HepG2 (cell line): ENCODE results near the gene TTLL7. TPM values are rescaled to one million over a fixed set of nuclear protein-coding genes. Genes with fewer than 3 reads are reported as not detected.

Experiments
- ATAC-seq: fragments of 200-7000 bp; cut with Tn5 transposase; 3 replicates; pipeline ENCODE4 v1.9.1; 2020; ENCODE audit warnings: mild to moderate bottlenecking, moderate library complexity
- BruUV-seq: library from RNA; stranded (reverse); fragments of 400-500 nt; replicated peaks from 2 replicates; lab custom pipeline; 2021; lab: Mats Ljungman, UMichigan
- CTCF ChIA-PET: fragments of 300-600 bp; formaldehyde crosslinking; extraction: SDS; loops from one replicate; lab custom pipeline; 2021; ENCODE audit warnings: low total read pairs, inconsistent platforms, low intra/inter-chr PET ratio; lab: Yijun Ruan, JAX
- POLR2A ChIA-PET: fragments of 350-600 bp; sonication (Branson Sonifier 250); formaldehyde crosslinking; loops from one replicate; lab custom pipeline; 2020; ENCODE audit warnings: antibody characterized with exemption, inconsistent platforms; lab: Yijun Ruan, JAX
- DNase-seq: peaks from one replicate; pipeline ENCODE4 v3.0.0-alpha.2; 2015; ENCODE audit warnings: low spot score
- FAIRE-seq: peaks from 3 replicates; lab custom pipeline; 2011; peaks lifted over from hg19 to GRCh38; lab: Jason Lieb, UNC
- H2AFZ ChIP-seq: one replicate; pipeline ENCODE4 v1.6.1; 2011; ENCODE audit warnings: low read length, inconsistent platforms
- H3K27ac ChIP-seq: fragments of 300-600 bp; 3 replicates; pipeline ENCODE4 v1.8.0; 2011; ENCODE audit warnings: mixed run types, mild to moderate bottlenecking, mixed read lengths, low read length, inconsistent platforms; ENCODE audit not compliant: insufficient read depth; ENCODE audit errors: extremely low read length
- H3K27me3 ChIP-seq, 2 experiments: fragments of 200-600 bp in 1 of 2; 2 replicates in 1 of 2; 3 replicates in 1 of 2; pipeline versions ENCODE4 v1.6.0 to v1.8.0; 2011; ENCODE audit warnings: low read length in 2 of 2, mild to moderate bottlenecking in 2 of 2, moderate library complexity in 2 of 2, inconsistent platforms in 1 of 2; ENCODE audit not compliant: insufficient read depth in 2 of 2, control insufficient read depth in 1 of 2
- H3K36me3 ChIP-seq, 2 experiments: fragments of 200-600 bp in 1 of 2; replicated peaks in 1 of 2; 2 replicates in 1 of 2; 3 replicates in 1 of 2; pipeline versions ENCODE4 v1.5.1 to v1.8.0; 2011; ENCODE audit warnings: low read length in 2 of 2, inconsistent platforms in 1 of 2; ENCODE audit not compliant: insufficient read depth in 2 of 2, control insufficient read depth in 1 of 2
- H3K4me1 ChIP-seq: 2 replicates; pipeline ENCODE4 v1.5.1; 2012; ENCODE audit warnings: low read length, inconsistent platforms; ENCODE audit not compliant: insufficient read depth
- H3K4me2 ChIP-seq: 2 replicates; pipeline ENCODE4 v1.6.0; 2011; ENCODE audit warnings: low read depth, low read length, inconsistent platforms
- H3K4me3 ChIP-seq, 3 experiments: fragments of 200-600 bp in 1 of 3; sonication (generic), shearing (Covaris generic) in 1 of 3; replicated peaks in 1 of 3; 2 replicates each; pipeline ENCODE4 v1.5.1; 2011 to 2016; ENCODE audit warnings: low read length in 3 of 3, inconsistent platforms in 2 of 3, low read depth in 2 of 3, mild to moderate bottlenecking in 2 of 3, control low read depth in 1 of 3, mixed read lengths in 1 of 3; ENCODE audit not compliant: insufficient read depth in 1 of 3
- H3K79me2 ChIP-seq: one replicate; pipeline ENCODE4 v1.6.1; 2011; ENCODE audit warnings: low read length, inconsistent platforms; ENCODE audit not compliant: insufficient read depth
- H3K9ac ChIP-seq: 2 replicates; pipeline ENCODE4 v1.6.0; 2011; ENCODE audit warnings: mild to moderate bottlenecking, low read depth, low read length, inconsistent platforms; ENCODE audit not compliant: insufficient read depth
- H3K9me3 ChIP-seq: 2 replicates; pipeline ENCODE4 v1.5.1; 2012; ENCODE audit warnings: mild to moderate bottlenecking, low read length
- H4K20me1 ChIP-seq: 2 replicates; pipeline ENCODE4 v1.6.0; 2011; ENCODE audit warnings: inconsistent platforms, mild to moderate bottlenecking, low read length, moderate library complexity; ENCODE audit not compliant: insufficient read depth
- ARID2 ChIP-seq: sonication (generic); formaldehyde crosslinking; IDR thresholded peaks from 2 replicates; pipeline ENCODE4 v1.8.1; 2022; ENCODE audit warnings: mild to moderate bottlenecking, missing genetic modification reagents, borderline replicate concordance
- IRF2 ChIP-seq: IDR thresholded peaks from 2 replicates; pipeline ENCODE4 v1.6.1; 2018; ENCODE audit warnings: missing genetic modification reagents, missing compliant biosample characterization
- MTERF4 ChIP-seq: sonication (generic); formaldehyde crosslinking; IDR thresholded peaks from 2 replicates; pipeline ENCODE4 v1.8.0; 2023; ENCODE audit warnings: mild to moderate bottlenecking, missing genetic modification reagents
- PBX2 ChIP-seq: IDR thresholded peaks from 2 replicates; pipeline ENCODE4 v1.6.1; 2016; ENCODE audit warnings: control low read depth
- POLR2A ChIP-seq, 2 experiments: IDR thresholded peaks; 2 replicates each; pipeline ENCODE4 v1.6.1; 2011; ENCODE audit warnings: low read depth in 2 of 2, low read length in 2 of 2, mild to moderate bottlenecking in 1 of 2, moderate library complexity in 1 of 2; ENCODE audit not compliant: insufficient read depth in 1 of 2
- ZNF333 ChIP-seq: sonication (generic); formaldehyde crosslinking; IDR thresholded peaks from 2 replicates; pipeline ENCODE4 v1.4.0; 2020; ENCODE audit warnings: mild to moderate bottlenecking, missing genetic modification reagents, borderline replicate concordance
- ZNF496 ChIP-seq: sonication (generic); formaldehyde crosslinking; IDR thresholded peaks from 2 replicates; pipeline ENCODE4 v1.8.1; 2023; ENCODE audit warnings: mild to moderate bottlenecking, moderate library complexity, missing genetic modification reagents; ENCODE audit not compliant: insufficient replicate concordance
- ZNF737 ChIP-seq: sonication (generic); formaldehyde crosslinking; IDR thresholded peaks from 2 replicates; pipeline ENCODE4 v1.5.0; 2020; ENCODE audit warnings: missing genetic modification reagents, mild to moderate bottlenecking, borderline replicate concordance
- WGBS: methylation state at CpG from one replicate; pipeline ENCODE4 v1.1.6; 2017; ENCODE audit warnings: low lambda C conversion rate; 5-methylcytosine and 5-hydroxymethylcytosine counted together
- in situ Hi-C: cut with HindIII; loops from 2 replicates; pipeline ENCODE4 v1.10.0; 2017; ENCODE audit warnings: low pct_unique_long_range_greater_than_20kb; ENCODE audit not compliant: extremely low pct_ligation_motif_present
- intact Hi-C: fragments of 100-400 bp; cut with micrococcal nuclease; formaldehyde crosslinking; loops from one replicate; pipeline ENCODE4 v1.10.0; 2022; ENCODE audit not compliant: unreplicated experiment
- polyA plus RNA-seq, 8 experiments: library from polyadenylated mRNA; depleted of rRNA in 3 of 8; stranded (reverse) in 7 of 8; unstranded in 1 of 8; fragments of >200 nt; fragmentation: Illumina TruSeq in 4 of 8; extraction: Trizol in 4 of 8; gene quantifications; 2 replicates each; pipeline versions ENCODE4 v1.2.1 to v1.2.3, GENCODE V29; 2011 to 2016; ENCODE audit warnings: low read depth in 4 of 8, missing spikeins in 1 of 8, mixed read lengths in 1 of 8; ENCODE audit not compliant: insufficient read depth in 1 of 8
- total RNA-seq, 5 experiments: library from RNA; depleted of rRNA; stranded (reverse); fragments of >200 nt; fragmentation: Illumina TruSeq; extraction: Trizol; gene quantifications; 2 replicates each; pipeline ENCODE4 v1.2.3, GENCODE V29; 2016; ENCODE audit warnings: low read depth in 1 of 5

TTLL7 gene
- total and polyA plus RNA-seq, 2 of the 13 experiments (the other 11 are each of a cell fraction or from before 2014, with no cell fraction given): 0.07 to 0.22 TPM

- no peaks in the 10 kb centered on the region for H3K36me3 ChIP-seq
- H3K79me2 ChIP-seq: no peaks in the 10 kb centered on the region
- H3K27ac ChIP-seq: no peak overlapping the region
- no peak for DNase-seq
- WGBS: 1% methylated on average over 6 of the region's 6 CpGs
- CTCF ChIA-PET: no interaction called here
- no peaks in the 10 kb centered on the region for H4K20me1 ChIP-seq
- in situ Hi-C loops: no loop called here
- no peak for ATAC-seq
- H3K9me3 ChIP-seq: no peaks in the 10 kb centered on the region
- H3K4me2 ChIP-seq: no peak overlapping the region
- no peak overlapping the region for H2AFZ ChIP-seq
- H3K4me1 ChIP-seq: no peaks in the 10 kb centered on the region
- POLR2A ChIA-PET: no interaction called here
- intact Hi-C loops: no loop called here
- TF ChIP-seq MTERF4 (no peak), ZNF496 (CRISPR knock-in tag) (no peak), ARID2 (CRISPR knock-in tag) (no peak), POLR2A (IDR thresholded peaks at IDR 0.05; ENCODE audit: insufficient read depth in 1 of 2, low read depth in 2 of 2, low read length in 2 of 2) (no peak), ZNF333 (no peak), IRF2 (CRISPR knock-in tag) (no peak), PBX2 (no peak)
- no peak for FAIRE-seq
- H3K9ac ChIP-seq: no peak overlapping the region
- BruUV-seq: no TSS peak
- no peaks in the 10 kb centered on the region for H3K27me3 ChIP-seq
- no peak overlapping the region for H3K4me3 ChIP-seq
Observed at GRCh38 chr1:84006591-84006990, 7.7 kb upstream of the TTLL7 start.

GRCh38 chr1:84001501-84001900 is 2.6 kb upstream of the TTLL7 start:
- H3K4me1 ChIP-seq: peaks cover 6% of the 10 kb centered on the region
- no peak overlapping the region for H2AFZ ChIP-seq
- no peak for FAIRE-seq
- no peaks in the 10 kb centered on the region for H3K36me3 ChIP-seq
- TF ChIP-seq ZNF737 (CRISPR knock-in tag): no peak
- no peak overlapping the region for H3K4me2 ChIP-seq
- no peaks in the 10 kb centered on the region for H3K9me3 ChIP-seq
- no peak for DNase-seq
- ChIA-PET CTCF (no interaction called here), POLR2A (no interaction called here)
- no peak overlapping the region for H3K27ac ChIP-seq
- BruUV-seq: no TSS peak
- ATAC-seq: no peak
- H3K9ac ChIP-seq: no peak overlapping the region
- peaks cover 1 to 23% of the 10 kb centered on the region in 2 experiments; a peak in 4 of 5 replicates for H3K27me3 ChIP-seq
- in situ Hi-C loops: no loop called here
- H4K20me1 ChIP-seq: no peaks in the 10 kb centered on the region
- H3K4me3 ChIP-seq: no peak overlapping the region
- WGBS: 0% methylated on average over 1 of the region's 2 CpGs
- H3K79me2 ChIP-seq: no peaks in the 10 kb centered on the region
- intact Hi-C loops: loop anchor here (2.0 kb wide), 1 partner anchor 77 kb away; no protein-coding TSS in a partner anchor
